NCI-H2107 (cell line): ENCODE data around the gene ZCRB1.
"Not testable (repeated sequence)": the region's sequence is repeated elsewhere in the genome, so short reads cannot be mapped to it uniquely, and the experiment has no call there.

ENCODE experiments used
- DNase-seq: peaks from one replicate; lab custom pipeline; 2025; lab: John Stamatoyannopoulos, UW

Gene ZCRB1, protein sequence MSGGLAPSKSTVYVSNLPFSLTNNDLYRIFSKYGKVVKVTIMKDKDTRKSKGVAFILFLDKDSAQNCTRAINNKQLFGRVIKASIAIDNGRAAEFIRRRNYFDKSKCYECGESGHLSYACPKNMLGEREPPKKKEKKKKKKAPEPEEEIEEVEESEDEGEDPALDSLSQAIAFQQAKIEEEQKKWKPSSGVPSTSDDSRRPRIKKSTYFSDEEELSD

DNA sequence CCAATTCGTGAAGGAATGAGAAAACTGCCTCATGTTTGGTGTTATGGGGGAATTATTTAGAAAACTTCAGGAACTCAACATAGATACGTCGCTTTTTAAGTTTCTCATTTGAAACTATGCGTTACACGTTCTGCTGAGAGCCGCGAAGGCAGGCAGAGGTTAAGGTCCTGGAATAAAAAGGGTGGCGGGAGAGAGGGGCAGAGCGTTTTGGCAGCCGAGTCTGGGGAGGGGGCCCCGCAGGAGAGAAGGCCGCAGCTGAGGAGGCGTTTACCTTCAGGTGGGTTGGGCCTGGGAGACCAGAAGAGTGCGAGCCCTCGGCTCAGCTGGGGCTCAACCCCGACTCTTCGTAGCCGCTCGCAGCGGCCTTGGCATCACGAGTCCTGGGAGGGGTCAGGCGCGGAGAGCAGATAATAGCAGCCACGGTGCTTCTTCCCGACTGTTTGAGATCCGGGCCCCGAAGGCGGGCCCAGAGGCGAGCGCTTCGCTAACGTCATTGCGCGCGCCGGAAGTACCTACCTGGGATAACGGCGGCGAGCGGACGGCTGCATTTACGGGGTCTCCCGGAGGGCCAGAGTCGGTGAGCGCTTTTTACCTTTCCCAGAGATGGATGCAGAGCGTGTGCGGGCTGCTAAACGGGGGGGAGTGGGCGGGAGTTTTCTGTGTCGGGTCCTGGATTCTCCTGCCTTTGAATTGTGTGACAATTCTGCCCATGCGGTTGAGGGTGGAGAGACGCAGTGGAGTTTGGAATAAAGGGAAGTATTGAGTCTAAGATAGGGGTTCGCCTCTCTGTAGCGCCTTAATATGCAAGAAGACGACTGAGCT, at the start of gene ZCRB1, which contains the start of gene PPHLN1:
Gene ZCRB1 (minus strand): TSS at position 442 of the 822 bp plus-strand sequence. CDS start 1,992 bp downstream, outside the sequence.
Gene PPHLN1 (plus strand): TSS at position 515 of the 822 bp plus-strand sequence. CDS start 9,736 bp downstream, outside the sequence.
- DNase-seq: peak; percentile 52

DNA sequence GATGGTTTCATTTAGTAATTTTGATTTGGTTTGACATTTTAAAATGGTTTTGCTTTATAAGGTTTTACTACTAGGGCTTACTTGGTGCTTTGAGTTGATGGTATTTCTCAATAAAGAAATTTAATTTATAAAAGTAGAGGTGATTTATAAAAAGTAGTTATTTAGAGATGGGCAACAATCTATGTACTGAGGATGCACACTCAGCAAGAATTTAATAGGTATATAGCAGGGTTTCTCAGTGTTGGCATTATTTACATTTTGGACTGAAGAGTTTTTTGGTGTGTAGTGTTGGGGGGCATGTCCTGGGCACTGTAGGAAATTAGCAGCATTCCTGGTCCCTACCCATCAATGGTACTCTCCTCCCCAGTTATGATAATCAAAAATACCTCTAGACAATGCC, 47.8 kb upstream of the ZCRB1 start:
- DNase-seq: no peak

DNA sequence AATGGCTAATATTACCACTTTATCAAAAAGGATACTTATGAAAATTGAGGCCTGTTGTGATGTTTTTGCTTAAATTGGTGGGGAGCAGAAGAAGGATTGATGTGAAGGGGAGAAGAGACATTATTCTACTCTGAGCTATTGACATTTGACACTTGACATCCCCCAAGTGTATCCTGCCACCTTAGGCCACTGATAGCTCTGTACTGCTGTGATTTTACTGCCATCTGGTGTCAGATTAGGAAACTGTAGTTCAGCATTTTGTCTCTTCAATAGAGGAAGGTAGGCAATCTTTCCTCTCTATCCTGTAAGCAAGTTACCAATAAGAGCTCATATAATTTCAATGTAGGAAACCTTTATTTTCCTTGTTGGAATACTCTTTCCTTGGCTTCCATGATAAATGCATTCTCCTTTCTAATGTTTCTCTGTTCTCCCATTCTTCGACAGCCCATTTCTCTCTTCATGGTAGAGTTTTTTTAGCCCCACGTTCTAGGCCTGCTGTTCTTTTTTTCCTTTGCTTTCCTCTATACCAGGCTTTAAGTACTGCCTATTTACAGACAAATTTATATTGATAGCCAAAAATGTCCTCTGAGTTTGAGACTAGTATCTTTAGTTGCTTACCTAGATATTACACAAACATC, 46.4 kb upstream of the ZCRB1 start:
- peak; percentile 28 for DNase-seq

DNA sequence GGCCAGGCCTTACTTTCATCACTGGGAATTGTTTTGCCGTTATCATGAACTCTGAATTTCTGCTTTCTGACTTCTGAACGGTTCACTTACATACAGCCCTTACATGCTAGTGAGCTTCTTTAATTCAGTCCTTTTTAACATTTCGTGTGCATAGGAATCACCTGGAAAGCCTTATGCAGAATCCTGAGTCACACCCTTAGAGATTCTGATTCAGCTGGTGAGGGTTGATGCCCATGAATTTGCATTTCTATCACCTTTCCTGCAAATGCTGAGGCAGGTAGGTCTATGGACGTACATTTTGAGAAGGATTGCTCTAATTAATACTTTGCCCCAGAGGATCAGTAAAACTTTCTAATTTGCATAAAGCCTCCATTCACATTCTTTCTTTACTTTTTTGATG, 44.1 kb upstream of the ZCRB1 start:
- no peak for DNase-seq

DNA sequence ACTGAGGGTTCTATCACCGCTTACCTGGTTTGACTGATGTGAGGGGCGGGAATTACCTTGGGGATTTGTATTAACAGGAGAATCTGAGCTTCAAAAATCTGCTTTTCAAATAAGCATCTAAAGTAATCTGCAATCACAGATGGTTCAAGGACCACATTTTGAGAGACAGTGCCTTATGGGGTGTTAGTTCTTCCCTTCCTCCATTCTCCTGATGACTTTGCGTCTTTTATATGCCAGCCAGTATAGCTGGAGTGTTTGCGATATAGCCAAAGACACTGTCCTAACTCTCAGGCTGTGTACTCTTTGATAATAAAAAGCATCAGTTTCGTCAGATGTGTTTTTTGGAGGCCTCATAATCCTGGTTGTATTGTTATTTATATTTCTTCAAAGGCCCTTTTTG, 39.6 kb upstream of the ZCRB1 start:
- no peak for DNase-seq

DNA sequence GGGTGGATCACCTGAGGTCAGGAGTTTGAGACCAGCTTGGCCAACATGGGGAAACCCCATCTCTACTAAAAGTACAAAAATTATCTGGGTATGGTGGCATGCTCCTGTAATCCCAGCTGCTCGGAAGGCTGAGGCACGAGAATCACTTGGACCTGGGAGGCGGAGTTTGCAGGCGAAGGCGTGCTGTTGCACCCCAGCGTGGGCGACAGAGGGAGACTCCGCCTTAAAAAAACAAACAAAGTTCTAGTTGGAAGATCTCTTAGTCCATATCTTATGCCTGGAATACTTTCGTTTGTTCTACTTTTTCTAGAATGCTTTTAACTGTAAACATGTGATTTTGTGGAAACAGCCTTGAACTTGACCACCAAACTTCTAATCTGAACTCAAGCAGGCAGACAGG, 38.8 kb upstream of the ZCRB1 start:
- no peak for DNase-seq

DNA sequence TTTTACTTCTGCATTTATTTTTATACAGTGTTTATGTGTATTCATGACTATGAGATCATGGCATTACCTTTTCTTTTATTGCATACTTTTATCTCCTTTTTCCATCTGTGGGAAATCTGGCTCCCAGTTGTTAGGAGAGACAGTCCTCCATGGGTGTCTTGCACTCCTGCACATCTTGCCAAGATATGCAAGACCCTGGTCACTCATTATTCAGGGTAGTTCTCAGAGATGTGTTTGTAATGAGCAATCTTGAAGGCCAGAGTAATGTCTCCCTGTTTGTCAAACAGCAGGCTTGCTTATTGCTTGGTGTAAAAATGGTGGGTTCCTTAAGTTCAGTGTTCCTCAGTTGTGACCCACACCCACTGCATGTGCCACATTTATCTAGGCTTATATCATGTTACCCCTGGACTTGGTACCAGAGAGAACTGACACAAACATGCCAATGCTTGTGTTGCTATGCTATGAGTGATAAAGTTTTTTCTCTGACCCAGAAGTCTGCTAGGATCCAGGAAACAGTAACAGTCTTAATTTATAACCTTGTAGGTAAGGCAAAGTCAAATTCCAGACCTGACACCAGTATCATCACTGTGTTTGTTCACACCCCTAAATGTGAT, 36.9 kb upstream of the ZCRB1 start:
- DNase-seq: no peak

DNA sequence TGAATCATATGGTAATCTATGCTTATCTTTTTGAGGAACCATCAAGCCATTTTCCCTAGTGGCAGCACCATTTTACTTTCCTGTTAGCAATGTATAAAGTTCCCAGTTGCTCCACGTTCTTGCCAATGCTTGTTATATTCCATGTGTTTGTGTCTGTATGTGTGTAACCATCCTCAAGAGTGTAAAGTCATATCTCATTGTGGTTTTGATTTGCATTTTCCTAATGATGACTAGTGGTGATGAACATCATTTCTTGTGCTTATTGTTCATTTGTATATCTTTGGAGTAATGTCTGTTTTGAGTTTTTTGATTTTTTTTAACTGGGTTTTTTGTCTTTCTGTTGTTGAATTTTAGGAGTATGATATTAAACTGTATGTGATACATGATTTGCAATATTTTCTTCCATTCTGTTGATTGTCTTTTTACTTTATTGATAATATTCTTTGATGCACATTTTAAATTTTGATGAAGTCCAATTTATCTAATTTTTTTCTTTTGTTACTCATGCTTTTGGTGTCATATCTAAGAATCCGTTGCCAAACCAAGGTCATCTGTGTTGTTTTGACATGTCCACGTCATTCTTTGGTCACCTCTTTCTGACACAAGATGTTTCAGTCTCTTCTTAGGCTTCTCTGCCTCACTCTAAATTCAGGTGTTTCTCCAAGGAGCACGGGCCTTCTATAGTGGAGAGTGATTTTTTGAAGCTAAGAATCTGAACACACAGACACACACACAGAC, 36.2 kb upstream of the ZCRB1 start:
- DNase-seq: no peak

DNA sequence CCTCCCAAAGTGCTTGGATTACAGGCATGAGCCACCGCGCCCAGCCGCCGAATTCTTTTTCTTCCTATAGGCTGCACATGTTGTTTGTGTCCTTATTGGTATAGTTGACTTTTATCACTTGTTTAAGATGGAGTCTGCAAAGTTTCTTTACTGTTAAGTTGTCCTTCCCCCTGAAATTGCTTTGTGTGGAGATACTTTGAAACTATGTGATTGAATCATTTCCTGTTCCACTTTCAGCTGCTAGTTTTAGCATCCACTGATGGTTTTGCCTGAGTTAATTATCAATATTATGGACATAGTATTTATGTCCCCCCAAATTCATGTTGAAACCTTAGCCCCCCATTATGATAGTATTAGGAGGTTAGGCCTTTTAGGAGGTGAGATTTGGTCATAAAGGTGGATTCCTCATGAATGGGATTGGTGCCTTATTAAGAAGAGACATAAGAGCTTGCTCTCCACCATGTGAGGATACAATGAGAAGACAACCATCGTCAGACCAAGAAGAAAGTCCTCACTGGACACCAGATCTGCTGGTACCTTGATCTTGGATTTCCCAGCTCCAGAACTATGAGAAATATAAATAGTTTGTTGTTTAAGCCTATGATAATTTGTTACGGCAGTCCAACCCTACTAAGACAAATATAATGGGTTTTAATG, 35.0 kb upstream of the ZCRB1 start:
- DNase-seq: no peak

DNA sequence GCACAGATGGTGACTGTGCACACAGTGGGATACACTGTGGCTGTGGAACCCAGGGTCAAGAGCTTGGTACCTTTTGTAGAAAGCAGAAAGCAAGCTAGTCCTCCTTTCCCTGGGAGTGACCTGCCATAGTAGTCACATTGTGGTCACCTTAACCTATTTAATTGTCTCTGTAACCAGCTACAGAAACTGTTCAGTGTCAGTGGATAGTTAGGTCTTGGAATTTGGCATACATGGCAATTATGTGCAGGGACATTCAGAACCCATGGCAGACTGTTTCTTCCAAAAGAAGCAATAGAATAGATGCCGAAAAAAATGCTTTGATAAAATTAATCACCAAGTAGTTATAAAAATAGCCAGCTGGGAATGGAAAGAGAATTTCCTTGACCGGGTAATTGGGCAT, 30.4 kb upstream of the ZCRB1 start:
- DNase-seq: no peak

DNA sequence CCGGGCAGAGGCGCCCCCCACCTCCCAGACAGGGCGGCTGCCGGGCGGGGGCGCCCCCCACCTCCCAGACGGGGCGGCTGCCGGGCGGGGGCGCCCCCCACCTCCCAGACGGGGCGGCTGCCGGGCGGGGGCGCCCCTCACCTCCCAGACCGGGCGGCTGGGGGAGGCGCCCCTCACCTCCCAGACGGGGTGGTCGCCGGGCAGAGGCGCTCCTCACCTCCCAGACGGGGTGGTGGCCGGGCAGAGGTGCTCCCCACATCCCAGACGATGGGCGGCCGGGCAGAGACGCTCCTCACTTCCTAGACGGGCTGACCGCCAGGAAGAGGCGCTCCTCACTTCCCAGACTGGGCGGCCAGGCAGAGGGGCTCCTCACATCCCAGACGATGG, 24.1 kb upstream of the ZCRB1 start:
- DNase-seq: not testable (repeated sequence)

DNA sequence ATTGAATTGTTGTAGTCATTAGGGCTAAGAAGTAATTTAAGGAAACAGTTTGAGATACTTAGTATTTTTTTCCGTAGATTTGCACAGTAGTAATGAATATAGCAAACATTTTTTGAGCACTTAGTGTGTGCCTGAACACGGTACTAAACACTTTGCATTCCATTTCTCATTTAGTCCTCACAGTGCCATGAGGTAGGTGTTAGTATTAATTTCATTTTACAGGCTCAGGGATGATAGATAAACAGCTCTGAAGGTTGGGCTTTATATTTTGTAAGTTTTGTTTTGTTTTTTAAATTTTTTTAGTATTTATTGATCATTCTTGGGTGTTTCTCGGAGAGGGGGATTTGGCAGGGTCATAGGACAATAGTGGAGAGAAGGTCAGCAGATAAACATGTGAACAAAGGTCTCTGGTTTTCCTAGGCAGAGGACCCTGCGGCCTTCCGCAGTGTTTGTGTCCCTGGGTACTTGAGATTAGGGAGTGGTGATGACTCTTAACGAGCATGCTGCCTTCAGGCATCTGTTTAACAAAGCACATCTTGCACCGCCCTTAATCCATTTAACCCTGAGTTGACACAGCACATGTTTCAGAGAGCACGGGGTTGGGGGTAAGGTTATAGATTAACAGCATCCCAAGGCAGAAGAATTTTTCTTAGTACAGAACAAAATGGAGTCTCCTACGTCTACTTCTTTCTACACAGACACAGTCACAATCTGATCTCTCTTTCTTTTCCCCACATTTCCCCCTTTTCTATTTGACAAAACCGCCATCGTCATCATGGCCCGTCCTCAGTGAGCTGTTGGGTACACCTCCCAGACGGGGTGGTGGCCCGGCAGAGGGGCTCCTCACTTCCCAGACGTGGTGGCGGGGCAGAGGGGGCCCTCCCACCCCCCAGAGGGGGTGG, 23.5 kb upstream of the ZCRB1 start:
- DNase-seq: not testable (repeated sequence)

DNA sequence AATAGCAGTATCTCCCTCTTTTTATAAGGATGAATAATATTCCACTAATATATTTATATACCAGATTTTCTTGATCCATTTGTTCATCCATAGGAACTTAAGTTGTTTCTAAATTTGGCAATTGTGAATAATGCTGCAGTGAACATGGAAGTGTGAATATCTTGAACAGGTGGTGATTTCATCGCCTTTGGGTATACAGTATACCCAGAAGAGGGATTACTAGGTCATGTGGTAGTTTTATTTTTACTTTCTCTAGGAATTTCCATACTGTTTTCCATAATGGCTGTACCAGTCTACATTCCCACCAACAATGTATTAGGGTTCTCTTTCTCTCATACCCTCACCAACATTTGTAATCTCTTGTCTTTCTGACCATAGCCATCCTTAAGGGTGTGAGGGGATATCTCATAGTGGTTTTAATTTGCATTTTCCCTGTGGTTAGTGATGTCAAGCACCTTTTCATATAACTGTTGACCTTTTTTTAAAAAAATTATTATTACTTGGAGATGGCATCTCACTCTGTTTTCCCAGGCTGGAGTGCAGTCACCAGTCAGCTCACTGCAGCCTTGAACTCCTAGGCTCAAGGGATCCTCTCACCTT, 20.6 kb upstream of the ZCRB1 start:
- no peak for DNase-seq

DNA sequence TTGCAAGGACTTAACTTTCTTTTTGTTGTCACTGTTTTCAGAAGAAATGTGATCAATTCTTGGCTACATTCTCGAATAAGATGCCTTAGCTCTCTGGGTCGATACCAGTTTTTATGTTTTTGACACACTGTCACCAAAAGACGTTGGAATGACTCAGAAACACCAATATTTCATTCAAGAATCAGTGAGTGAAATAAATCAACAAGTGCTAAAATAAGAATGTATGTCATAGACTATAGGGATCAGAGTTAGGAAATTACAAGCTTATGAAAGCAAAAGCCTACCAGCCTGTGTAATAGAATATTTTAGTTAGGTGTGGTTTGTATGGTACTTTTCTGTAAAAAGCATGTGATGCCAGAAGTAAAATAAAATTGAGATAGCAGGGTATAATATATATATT, 17.8 kb upstream of the ZCRB1 start:
- DNase-seq: no peak

DNA sequence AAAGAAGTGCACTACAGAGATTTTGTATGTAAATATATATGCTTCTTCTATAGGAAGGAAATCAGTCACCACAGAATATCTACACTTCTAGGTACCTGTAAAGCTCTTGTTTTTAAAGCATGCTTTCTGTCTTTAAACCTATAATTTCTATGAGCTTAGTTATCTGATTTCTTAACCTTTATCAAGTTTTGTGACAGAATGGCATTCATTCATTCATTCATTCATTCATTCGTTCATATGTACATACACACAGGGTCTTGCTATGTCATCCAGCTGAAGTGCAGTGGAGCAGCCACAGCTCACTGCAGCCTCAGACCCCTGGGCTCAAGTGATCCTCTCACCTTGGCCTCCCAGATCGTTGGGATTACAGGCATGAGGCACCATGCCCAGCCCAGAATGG, 16.1 kb upstream of the ZCRB1 start:
- no peak for DNase-seq

DNA sequence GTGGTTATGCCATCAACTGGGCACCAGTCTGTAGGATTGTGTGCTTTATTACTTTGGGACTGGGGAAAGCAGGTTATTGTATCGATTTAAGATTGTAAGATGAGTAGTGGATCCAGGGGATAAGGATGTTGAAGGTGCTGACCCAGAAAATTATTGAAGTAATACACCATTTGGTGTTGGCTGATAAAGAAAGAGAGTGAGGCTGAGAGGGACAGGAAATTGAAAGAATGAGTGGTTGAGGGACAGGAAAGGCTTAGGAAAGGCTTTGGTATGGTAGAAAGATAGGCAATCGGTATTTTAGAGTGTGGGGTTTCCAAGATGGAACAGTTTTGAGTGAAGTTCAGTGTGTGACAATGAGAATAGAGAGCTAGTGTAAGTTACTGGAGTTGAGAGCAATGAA, 12.4 kb upstream of the ZCRB1 start:
- no peak for DNase-seq

DNA sequence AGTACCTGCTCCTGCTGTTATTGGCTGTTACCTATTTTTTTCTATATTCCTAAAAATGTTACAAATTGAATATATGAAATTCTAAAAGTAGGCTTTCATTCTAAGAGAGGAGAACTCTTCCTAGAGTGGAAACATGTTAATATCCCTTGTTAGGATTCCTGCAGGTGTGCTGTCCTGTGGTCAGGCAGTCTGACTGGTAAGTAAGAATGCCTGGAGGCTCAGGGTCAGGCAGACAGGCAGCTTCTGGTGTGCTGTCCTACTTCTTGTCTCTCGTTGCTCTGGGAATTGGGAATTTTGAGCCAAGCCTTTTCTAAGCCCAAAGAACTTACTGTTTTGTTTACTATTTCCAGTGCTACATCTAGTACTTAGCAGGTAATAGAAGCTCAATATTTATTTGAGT, 10.4 kb upstream of the ZCRB1 start:
- no peak for DNase-seq

DNA sequence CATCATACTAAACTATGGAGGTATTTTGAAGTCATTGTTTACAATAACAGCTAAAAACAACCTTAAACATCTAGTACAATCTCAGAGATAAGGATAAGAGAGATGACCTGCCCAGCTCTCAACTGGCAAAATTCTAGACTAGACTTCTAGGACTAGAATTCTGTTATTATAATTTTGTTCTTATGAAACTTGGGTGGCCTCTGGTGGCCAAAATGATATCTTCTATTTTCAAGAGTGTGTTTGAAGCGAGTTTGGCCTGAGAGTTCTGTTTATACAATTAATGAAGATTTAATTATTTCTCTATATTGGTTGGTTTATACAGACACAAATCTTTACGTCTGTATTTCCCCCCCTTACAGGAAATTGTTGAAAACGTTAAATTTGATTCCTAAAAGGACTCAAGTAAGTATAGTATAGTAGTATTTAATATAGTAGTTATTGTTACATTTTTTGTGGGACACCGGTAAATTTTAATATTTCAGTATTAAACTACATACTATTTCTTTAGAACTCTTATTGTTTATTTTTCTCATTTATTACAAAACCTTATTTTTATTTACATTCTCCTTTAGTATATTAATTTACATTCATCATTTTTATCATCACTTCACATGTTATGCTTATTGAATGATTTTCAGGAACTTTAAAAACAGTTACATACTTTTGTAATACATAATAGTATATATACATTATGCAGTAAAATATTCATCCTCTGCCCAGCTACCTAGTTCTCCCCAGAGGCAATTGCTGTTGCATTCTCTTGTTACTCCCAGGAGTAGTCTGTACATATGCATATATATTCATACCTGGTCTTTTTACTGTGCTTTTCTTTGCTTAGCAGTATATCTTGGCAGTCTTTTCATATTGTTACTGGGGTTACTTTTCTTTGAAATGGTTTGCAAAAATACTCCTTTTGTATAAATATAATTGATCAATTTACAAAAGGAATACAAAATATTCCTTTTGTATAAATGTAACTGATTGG, 6.7 kb upstream of the ZCRB1 start:
- DNase-seq: peak; percentile 17

DNA sequence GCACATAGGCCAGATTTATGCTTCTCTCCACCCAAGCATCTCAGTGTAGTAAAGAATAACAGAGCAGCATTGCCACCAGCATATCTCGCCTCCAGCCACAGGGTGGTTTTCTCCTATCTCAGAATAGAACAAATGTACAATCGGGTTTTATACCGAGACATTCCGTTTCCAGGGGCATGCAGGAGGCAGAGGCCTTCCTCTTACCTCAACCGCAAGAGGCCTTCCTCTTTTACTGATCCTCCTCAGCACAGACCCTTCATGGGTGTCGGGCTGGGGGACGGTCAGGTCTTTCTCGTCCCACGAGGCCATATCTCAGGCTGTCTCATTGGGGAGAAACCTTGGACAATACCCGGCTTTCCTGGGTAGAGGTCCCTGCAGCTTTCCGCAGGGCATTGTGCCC, 4.2 kb upstream of the ZCRB1 start:
- not testable (repeated sequence) for DNase-seq
